Stomach smooth muscle (tissue), 2 donors: ENCODE results near the gene ABTB2.
A peak's percentile ranks its signal among the peaks of the same experiment; 100 is the strongest.

Source experiments
- H3K27ac ChIP-seq: one replicate; pipeline ENCODE4 v1.7.0; 2013; ENCODE audit warnings: mild to moderate bottlenecking, low read length, inconsistent platforms
- H3K27me3 ChIP-seq, 2 donors: one replicate each; pipeline ENCODE4 v1.7.0; 2013; ENCODE audit warnings: low read length in 2 of 2; ENCODE audit not compliant: insufficient read depth in 2 of 2, control insufficient read depth in 1 of 2
- H3K36me3 ChIP-seq, 2 donors: one replicate each; pipeline ENCODE4 v1.7.0; 2013; ENCODE audit warnings: low read length in 2 of 2; ENCODE audit not compliant: control insufficient read depth in 2 of 2, insufficient read depth in 2 of 2
- H3K4me1 ChIP-seq: one replicate; pipeline ENCODE4 v1.7.0; 2013; ENCODE audit warnings: low read length; ENCODE audit not compliant: control insufficient read depth, insufficient read depth
- H3K4me3 ChIP-seq, 2 donors: one replicate each; pipeline ENCODE4 v1.7.0; 2013; ENCODE audit warnings: low read length in 2 of 2
- H3K9ac ChIP-seq, 2 donors: one replicate each; pipeline ENCODE4 v1.7.0; 2013; ENCODE audit warnings: low read length in 2 of 2, mild to moderate bottlenecking in 1 of 2
- H3K9me3 ChIP-seq, 2 donors: one replicate each; pipeline ENCODE4 v1.7.0; 2013; ENCODE audit warnings: low read length in 2 of 2; ENCODE audit not compliant: control insufficient read depth in 2 of 2
- donor health status: healthy.
- donor health status: Pancreatic carcinoma.

The ABTB2 gene

GRCh38 chr11:34157163-34157562, 200.6 kb downstream of the ABTB2 start:
- no peaks in the 10 kb centered on the region for H3K9me3 ChIP-seq
- H3K27me3 ChIP-seq = no peaks in the 10 kb centered on the region
- peak overlapping the region; percentile 62 for H3K27ac ChIP-seq
- no peak overlapping the region for H3K4me3 ChIP-seq
- peaks cover 4 to 27% of the 10 kb centered on the region in 2 donors for H3K36me3 ChIP-seq
- peak overlapping the region in 1 of 2 donors; percentile 58 for H3K9ac ChIP-seq
- peaks cover 40% of the 10 kb centered on the region for H3K4me1 ChIP-seq

DNA sequence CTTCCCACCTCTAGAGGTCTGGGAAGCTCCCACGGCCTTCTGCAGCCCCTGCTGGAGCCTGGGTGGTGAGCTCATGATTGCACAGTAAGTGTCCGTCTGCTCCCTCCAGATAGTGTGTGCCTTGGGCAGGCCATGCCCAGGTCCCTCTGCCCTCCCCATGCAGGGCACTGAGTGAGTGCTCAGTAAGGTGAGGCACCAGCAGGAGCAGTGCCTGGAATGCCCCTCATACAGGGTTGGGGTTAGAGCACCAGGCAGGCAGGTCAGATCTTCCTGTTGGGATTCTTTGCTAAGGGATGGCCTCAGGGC, 202.1 kb downstream of the ABTB2 start:
- H3K9ac ChIP-seq = peak overlapping the region; percentile 12 to 68
- no peaks in the 10 kb centered on the region for H3K27me3 ChIP-seq
- peaks cover 37% of the 10 kb centered on the region for H3K4me1 ChIP-seq
- H3K4me3 ChIP-seq = peak overlapping the region; percentile 9 to 44
- peak overlapping the region; percentile 82 for H3K27ac ChIP-seq
- no peaks in the 10 kb centered on the region for H3K9me3 ChIP-seq
- H3K36me3 ChIP-seq = peaks cover 4 to 24% of the 10 kb centered on the region in 2 donors

- Histone ChIP-seq H3K27ac (peak overlapping the region; percentile 82), H3K9me3 (no peaks in the 10 kb centered on the region), H3K4me3 (peak overlapping the region; percentile 9 to 44), H3K36me3 (peaks cover 4 to 24% of the 10 kb centered on the region in 2 donors), H3K4me1 (peaks cover 35% of the 10 kb centered on the region), H3K9ac (peak overlapping the region; percentile 12 to 68), H3K27me3 (no peaks in the 10 kb centered on the region)
These were observed 202.6 kb downstream of the ABTB2 start for GRCh38 chr11:34155057-34155756.

- Histone ChIP-seq H3K9ac (peak overlapping the region in 1 of 2 donors; percentile 64), H3K27ac (peak overlapping the region; percentile 82)
These were observed 203.5 kb downstream of the ABTB2 start for GRCh38 chr11:34154059-34154875.

GRCh38 chr11:34151916-34152845, 205.6 kb downstream of the ABTB2 start:
- peaks cover 26% of the 10 kb centered on the region for H3K4me1 ChIP-seq
- H3K27ac ChIP-seq = no peak overlapping the region
- H3K27me3 ChIP-seq = no peaks in the 10 kb centered on the region
- peaks cover 12 to 29% of the 10 kb centered on the region in 2 donors for H3K36me3 ChIP-seq
- H3K9me3 ChIP-seq = no peaks in the 10 kb centered on the region
- H3K4me3 ChIP-seq = no peak overlapping the region
- H3K9ac ChIP-seq = no peak overlapping the region

More at GRCh38 chr11:34154059-34154875, 203.5 kb downstream of the ABTB2 start:
- Histone ChIP-seq H3K9me3 (no peaks in the 10 kb centered on the region), H3K4me1 (peaks cover 30% of the 10 kb centered on the region), H3K36me3 (peaks cover 3 to 19% of the 10 kb centered on the region in 2 donors), H3K27me3 (no peaks in the 10 kb centered on the region), H3K4me3 (no peak overlapping the region)

DNA sequence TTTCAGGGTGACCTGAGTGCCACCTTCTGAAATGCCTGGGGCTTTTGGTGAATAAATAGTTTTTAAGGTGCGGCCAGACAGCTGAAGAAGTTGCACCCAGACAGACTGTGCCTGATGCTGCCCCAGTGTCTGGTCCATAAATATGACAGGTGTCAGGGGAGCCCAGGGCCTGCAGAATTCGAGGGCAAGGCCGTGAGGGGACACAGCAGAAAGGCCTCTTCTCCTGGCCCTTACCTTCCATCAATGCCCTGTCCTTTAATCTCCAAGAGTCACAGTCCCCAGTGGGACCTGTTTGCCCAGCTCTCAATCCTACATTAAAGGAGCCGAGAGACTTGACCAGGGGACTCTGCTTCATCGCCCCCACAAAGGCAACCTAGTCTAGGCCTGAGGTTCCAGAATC, 206.6 kb downstream of the ABTB2 start:
- H3K4me1 ChIP-seq = peaks cover 23% of the 10 kb centered on the region
- H3K9me3 ChIP-seq = no peaks in the 10 kb centered on the region
- H3K4me3 ChIP-seq = no peak overlapping the region
- no peaks in the 10 kb centered on the region for H3K27me3 ChIP-seq
- no peak overlapping the region for H3K9ac ChIP-seq
- no peak overlapping the region for H3K27ac ChIP-seq
- H3K36me3 ChIP-seq = peaks cover 17 to 39% of the 10 kb centered on the region in 2 donors

DNA sequence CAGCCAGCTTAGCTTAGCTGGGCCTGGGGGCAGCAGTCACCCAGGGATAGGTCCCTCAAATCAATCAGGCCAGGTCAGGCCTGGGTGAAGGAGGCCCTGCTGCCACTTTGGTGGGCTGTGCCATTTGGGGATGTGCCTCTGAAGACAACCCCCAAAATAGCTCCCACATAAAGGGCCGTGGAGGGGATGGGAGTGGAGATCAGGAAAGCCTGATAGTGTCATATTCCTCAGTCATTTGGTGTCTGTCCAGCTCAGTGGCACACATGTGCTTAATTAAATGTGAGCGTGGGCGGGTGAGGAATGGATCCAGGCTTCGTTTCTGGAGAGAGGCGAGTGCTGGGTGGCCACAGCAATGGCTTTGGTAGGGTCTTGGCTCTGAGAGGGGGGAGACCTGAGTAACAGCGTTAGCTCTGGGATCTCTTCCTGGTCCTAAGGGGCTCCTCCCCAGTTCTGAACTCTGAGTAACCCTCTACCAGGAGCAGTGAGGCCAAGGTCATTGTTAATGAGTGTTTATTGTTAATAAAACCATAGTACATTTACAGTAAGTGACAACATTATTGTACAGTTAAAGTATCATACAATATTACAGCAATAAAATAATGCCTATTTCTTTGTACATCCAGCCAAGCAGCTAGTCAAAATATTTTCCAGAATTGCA, 207.2 kb downstream of the ABTB2 start:
- no peaks in the 10 kb centered on the region for H3K9me3 ChIP-seq
- H3K27me3 ChIP-seq = no peaks in the 10 kb centered on the region
- H3K9ac ChIP-seq = no peak overlapping the region
- H3K36me3 ChIP-seq = peaks cover 23 to 43% of the 10 kb centered on the region in 2 donors
- no peak overlapping the region for H3K27ac ChIP-seq
- peaks cover 17% of the 10 kb centered on the region for H3K4me1 ChIP-seq
- no peak overlapping the region for H3K4me3 ChIP-seq

GRCh38 chr11:34149786-34150185, 208.0 kb downstream of the ABTB2 start:
- no peak overlapping the region for H3K27ac ChIP-seq
- H3K4me3 ChIP-seq = no peak overlapping the region
- peaks cover 29 to 51% of the 10 kb centered on the region in 2 donors for H3K36me3 ChIP-seq
- no peaks in the 10 kb centered on the region for H3K27me3 ChIP-seq
- H3K4me1 ChIP-seq = peaks cover 9% of the 10 kb centered on the region
- H3K9me3 ChIP-seq = no peaks in the 10 kb centered on the region
- no peak overlapping the region for H3K9ac ChIP-seq

GRCh38 chr11:34149274-34149673, 208.5 kb downstream of the ABTB2 start:
- H3K4me1 ChIP-seq = peaks cover 4% of the 10 kb centered on the region
- no peak overlapping the region for H3K9ac ChIP-seq
- H3K36me3 ChIP-seq = peaks cover 34 to 56% of the 10 kb centered on the region in 2 donors
- no peaks in the 10 kb centered on the region for H3K9me3 ChIP-seq
- H3K27me3 ChIP-seq = no peaks in the 10 kb centered on the region
- no peak overlapping the region for H3K27ac ChIP-seq
- H3K4me3 ChIP-seq = no peak overlapping the region
